Suprapubic skin (tissue), 4 donors: ENCODE results near the gene BCAS1. TPM values are rescaled to one million over a fixed set of nuclear protein-coding genes. Genes with fewer than 3 reads are reported as not detected.

Experiments used
- DNase-seq, 2 donors: peaks; one replicate each; pipeline ENCODE4 v3.0.0-alpha.2; 2019; ENCODE audit warnings: low spot score in 2 of 2
- H3K27ac ChIP-seq: fragments of 200-600 bp; sonication (generic); one replicate; pipeline ENCODE4 v1.5.1; 2019
- H3K27me3 ChIP-seq: fragments of 200-600 bp; sonication (generic); one replicate; pipeline ENCODE4 v1.5.1; 2019
- H3K36me3 ChIP-seq: fragments of 200-600 bp; sonication (generic); one replicate; pipeline ENCODE4 v1.5.1; 2019
- H3K4me1 ChIP-seq: fragments of 200-600 bp; sonication (generic); one replicate; pipeline ENCODE4 v1.5.1; 2019
- H3K4me3 ChIP-seq: fragments of 200-600 bp; sonication (generic); one replicate; pipeline ENCODE4 v1.5.1; 2019; ENCODE audit warnings: mild to moderate bottlenecking
- H3K9me3 ChIP-seq: fragments of 200-600 bp; sonication (generic); one replicate; pipeline ENCODE4 v1.5.1; 2019
- EP300 ChIP-seq: sonication (generic); formaldehyde crosslinking; IDR thresholded peaks from one replicate; pipeline ENCODE4 v1.6.1; 2017; ENCODE audit warnings: antibody characterized with exemption
- POLR2A ChIP-seq, 2 donors: fragments of 450-650 bp; IDR thresholded peaks; one replicate each; pipeline ENCODE4 v1.6.1; 2017; ENCODE audit warnings: antibody characterized with exemption in 2 of 2, mild to moderate bottlenecking in 2 of 2, moderate library complexity in 2 of 2
- POLR2AphosphoS5 ChIP-seq, 3 donors: sonication (generic); formaldehyde crosslinking; IDR thresholded peaks; one replicate each; pipeline ENCODE4 v1.6.1; 2017; ENCODE audit warnings: antibody characterized with exemption in 3 of 3
- WGBS: methylation state at CpG from one replicate; pipeline ENCODE4 v1.1.5; 2018; 5-methylcytosine and 5-hydroxymethylcytosine counted together
- total RNA-seq, 4 donors: library from RNA; depleted of rRNA; stranded (reverse); fragments of >200 nt; gene quantifications; one replicate each; pipeline ENCODE4 v1.1.0, GENCODE V29; 2016
- TF ChIP-seq, protein P1 (sequence below), 2 donors: fragments of 200-600 bp in 1 of 2; fragments of 450-650 bp in 1 of 2; sonication (generic) in 1 of 2; IDR thresholded peaks; one replicate each; pipeline ENCODE4 v1.5.1; 2016 to 2019; ENCODE audit warnings: antibody characterized with exemption in 2 of 2, mild to moderate bottlenecking in 1 of 2, moderate library complexity in 1 of 2

The BCAS1 gene
- total RNA-seq, 4 donors from 2014 or later, result 1.7 to 3.4 (median 2.1) TPM

DNA sequence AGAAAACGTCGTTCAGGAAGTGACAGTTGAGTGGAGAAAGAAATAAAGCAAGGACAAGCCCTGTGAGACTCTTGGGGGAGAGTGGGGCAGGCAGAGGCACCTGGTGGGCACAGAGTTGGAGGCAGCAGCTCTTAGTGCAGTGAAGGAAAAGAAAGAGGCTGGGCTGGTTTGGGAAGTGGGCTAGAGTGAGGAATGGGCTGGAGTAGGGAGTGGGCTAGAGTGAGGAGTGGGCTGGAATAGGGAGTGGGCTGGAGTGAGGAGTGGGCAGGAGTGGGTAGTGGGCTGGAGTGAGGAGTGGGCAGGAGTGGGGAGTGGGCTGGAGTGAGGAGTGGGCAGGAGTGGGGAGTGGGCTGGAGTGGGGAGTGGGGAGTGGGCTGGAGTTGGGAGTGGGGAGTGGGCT lies 43.7 kb upstream of the BCAS1 start:
- no peaks in the 10 kb centered on the region for H3K27me3 ChIP-seq
- no peaks in the 10 kb centered on the region for H3K9me3 ChIP-seq
- TF ChIP-seq EP300, result no peak
- TF ChIP-seq, protein P1, sequence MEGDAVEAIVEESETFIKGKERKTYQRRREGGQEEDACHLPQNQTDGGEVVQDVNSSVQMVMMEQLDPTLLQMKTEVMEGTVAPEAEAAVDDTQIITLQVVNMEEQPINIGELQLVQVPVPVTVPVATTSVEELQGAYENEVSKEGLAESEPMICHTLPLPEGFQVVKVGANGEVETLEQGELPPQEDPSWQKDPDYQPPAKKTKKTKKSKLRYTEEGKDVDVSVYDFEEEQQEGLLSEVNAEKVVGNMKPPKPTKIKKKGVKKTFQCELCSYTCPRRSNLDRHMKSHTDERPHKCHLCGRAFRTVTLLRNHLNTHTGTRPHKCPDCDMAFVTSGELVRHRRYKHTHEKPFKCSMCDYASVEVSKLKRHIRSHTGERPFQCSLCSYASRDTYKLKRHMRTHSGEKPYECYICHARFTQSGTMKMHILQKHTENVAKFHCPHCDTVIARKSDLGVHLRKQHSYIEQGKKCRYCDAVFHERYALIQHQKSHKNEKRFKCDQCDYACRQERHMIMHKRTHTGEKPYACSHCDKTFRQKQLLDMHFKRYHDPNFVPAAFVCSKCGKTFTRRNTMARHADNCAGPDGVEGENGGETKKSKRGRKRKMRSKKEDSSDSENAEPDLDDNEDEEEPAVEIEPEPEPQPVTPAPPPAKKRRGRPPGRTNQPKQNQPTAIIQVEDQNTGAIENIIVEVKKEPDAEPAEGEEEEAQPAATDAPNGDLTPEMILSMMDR (IDR thresholded peaks at IDR 0.05), result no peak
- TF ChIP-seq POLR2A (IDR thresholded peaks at IDR 0.05), result no peak
- no peak for TF ChIP-seq POLR2AphosphoS5 (IDR thresholded peaks at IDR 0.05)
- 68% methylated on average over 2 of the region's 2 CpGs for WGBS
- H3K27ac ChIP-seq, result no peak overlapping the region
- H3K4me1 ChIP-seq, result peaks cover 13% of the 10 kb centered on the region
- DNase-seq, result no peak
- no peak overlapping the region for H3K4me3 ChIP-seq
- no peaks in the 10 kb centered on the region for H3K36me3 ChIP-seq

GRCh38 chr20:54113566-54113965 lies 43.2 kb upstream of the BCAS1 start:
- WGBS, result 68% methylated on average over 2 of the region's 2 CpGs
- TF ChIP-seq POLR2A (IDR thresholded peaks at IDR 0.05) (no peak), EP300 (no peak), POLR2AphosphoS5 (IDR thresholded peaks at IDR 0.05) (no peak)
- TF ChIP-seq, protein P1 (IDR thresholded peaks at IDR 0.05), result no peak
- no peaks in the 10 kb centered on the region for H3K9me3 ChIP-seq
- no peaks in the 10 kb centered on the region for H3K27me3 ChIP-seq
- H3K27ac ChIP-seq, result no peak overlapping the region
- H3K4me1 ChIP-seq, result peaks cover 13% of the 10 kb centered on the region
- no peaks in the 10 kb centered on the region for H3K36me3 ChIP-seq
- no peak overlapping the region for H3K4me3 ChIP-seq
- DNase-seq, result no peak

GRCh38 chr20:54112221-54112884 lies 42.0 kb upstream of the BCAS1 start:
- whole genome bisulfite sequencing, result 75% methylated on average over 4 of the region's 4 CpGs
- no peak for DNase-seq
- H3K27ac ChIP-seq, result no peak overlapping the region
- no peaks in the 10 kb centered on the region for H3K9me3 ChIP-seq
- TF ChIP-seq, protein P1 (IDR thresholded peaks at IDR 0.05), result no peak
- TF ChIP-seq POLR2AphosphoS5 (IDR thresholded peaks at IDR 0.05), result no peak
- TF ChIP-seq POLR2A (IDR thresholded peaks at IDR 0.05), result no peak
- no peak for TF ChIP-seq EP300
- no peaks in the 10 kb centered on the region for H3K36me3 ChIP-seq
- peaks cover 16% of the 10 kb centered on the region for H3K4me1 ChIP-seq
- no peak overlapping the region for H3K4me3 ChIP-seq
- no peaks in the 10 kb centered on the region for H3K27me3 ChIP-seq

DNA sequence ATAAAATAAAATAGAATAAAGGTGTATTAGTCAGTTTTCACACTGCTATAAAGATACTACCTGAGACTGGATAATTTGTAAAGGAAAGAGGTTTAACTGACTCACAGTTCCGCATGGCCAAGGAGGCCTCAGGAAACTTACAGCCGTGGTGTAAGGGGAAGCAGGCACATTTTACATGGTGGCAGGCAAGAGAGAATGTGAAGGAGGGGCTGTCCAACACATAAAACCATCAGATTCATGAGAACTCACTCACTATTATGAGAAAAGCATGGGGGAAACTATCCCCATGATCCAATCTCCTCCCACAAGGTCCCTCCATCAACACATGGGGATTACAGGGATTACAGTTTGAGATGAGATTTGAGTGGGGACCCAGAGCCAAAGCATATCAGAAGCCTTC lies 41.1 kb upstream of the BCAS1 start:
- H3K4me1 ChIP-seq, result peaks cover 24% of the 10 kb centered on the region
- no peaks in the 10 kb centered on the region for H3K36me3 ChIP-seq
- no peak overlapping the region for H3K27ac ChIP-seq
- no peaks in the 10 kb centered on the region for H3K9me3 ChIP-seq
- DNase-seq, result no peak
- H3K4me3 ChIP-seq, result no peak overlapping the region
- 94% methylated on average over 2 of the region's 2 CpGs for WGBS
- TF ChIP-seq POLR2A (IDR thresholded peaks at IDR 0.05) (no peak), EP300 (no peak), POLR2AphosphoS5 (IDR thresholded peaks at IDR 0.05) (no peak)
- TF ChIP-seq, protein P1 (IDR thresholded peaks at IDR 0.05), result no peak
- H3K27me3 ChIP-seq, result no peaks in the 10 kb centered on the region

DNA sequence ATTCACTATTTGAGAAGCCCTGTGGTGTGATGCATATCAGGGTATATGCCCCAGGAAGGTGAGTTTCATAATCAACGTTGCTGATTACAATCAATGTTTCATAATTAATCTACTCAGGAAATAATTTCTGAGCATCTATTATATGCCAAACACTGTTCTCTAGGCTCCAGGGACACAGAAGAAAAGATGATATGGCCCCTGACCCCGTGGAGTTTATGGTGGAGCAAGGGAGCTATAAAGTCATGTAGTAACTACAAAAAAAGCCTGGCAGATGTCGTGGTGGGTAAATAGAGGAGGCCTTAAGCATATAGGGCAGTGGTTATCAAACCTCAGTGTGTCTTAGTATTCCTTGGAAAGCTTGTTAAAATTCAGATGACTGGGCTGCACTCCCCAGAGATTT lies 40.1 kb upstream of the BCAS1 start:
- Histone ChIP-seq H3K9me3 (no peaks in the 10 kb centered on the region), H3K36me3 (no peaks in the 10 kb centered on the region), H3K27me3 (no peaks in the 10 kb centered on the region), H3K4me3 (no peak overlapping the region), H3K27ac (no peak overlapping the region), H3K4me1 (peaks cover 31% of the 10 kb centered on the region)
- DNase-seq, result no peak
- 52% methylated on average over 3 of the region's 3 CpGs for WGBS
- TF ChIP-seq EP300 (no peak), POLR2AphosphoS5 (IDR thresholded peaks at IDR 0.05) (no peak), POLR2A (IDR thresholded peaks at IDR 0.05) (no peak)
- TF ChIP-seq, protein P1 (IDR thresholded peaks at IDR 0.05), result no peak
